ENCODE results near the gene NCAM2. TPM values are rescaled to one million over a fixed set of nuclear protein-coding genes. Genes with fewer than 3 reads are reported as not detected.

The NCAM2 gene
- total and polyA plus RNA-seq, 2 of the 8 experiments (the other 6 are each of a cell fraction or from before 2014, with no cell fraction given), result 0.14 to 1.1 TPM

DNA sequence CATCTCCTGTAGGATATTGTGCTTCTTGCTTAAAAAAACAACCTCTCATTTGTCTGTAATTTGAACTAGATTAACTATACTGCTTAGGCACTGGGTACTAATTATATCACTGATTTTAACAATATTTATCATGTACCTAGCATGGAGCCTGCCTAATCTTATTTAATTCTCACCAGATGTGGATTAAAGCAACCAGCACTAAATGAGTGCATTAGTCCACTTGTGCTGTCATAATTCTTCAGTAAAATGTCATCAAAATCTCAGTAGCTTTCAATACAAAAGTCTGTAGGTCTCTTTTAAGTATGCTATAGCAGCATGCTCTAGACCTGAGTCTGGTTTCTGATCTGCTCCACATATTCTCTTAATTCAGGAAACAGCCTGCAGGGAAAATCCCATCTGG is 368.1 kb downstream of the NCAM2 start:
- H2AK5ac ChIP-seq (ENCODE audit: low read depth, low read length), result no peak overlapping the region
- no peak overlapping the region for H3K18ac ChIP-seq (ENCODE audit: extremely low read depth, low read length)
- H3K9ac ChIP-seq (replicated peaks in 1 of 4; ENCODE audit: extremely low read depth in 1 of 4, low read depth in 3 of 4, low read length in 3 of 4), result no peak overlapping the region
- no peaks in the 10 kb centered on the region for H3K23me2 ChIP-seq (ENCODE audit: low read depth, low read length)
- no peak overlapping the region for H3K4me3 ChIP-seq (ENCODE audit: extremely low read depth in 1 of 4, insufficient read depth in 2 of 4, low read depth in 3 of 4, low read length in 4 of 4)
- DNase-seq (ENCODE audit: low read depth in 1 of 2, low spot score in 2 of 2) (no peak), FAIRE-seq (no peak)
- no peak overlapping the region for H2BK20ac ChIP-seq (ENCODE audit: low read length)
- H4K5ac ChIP-seq (ENCODE audit: insufficient read length, low read depth, low read length), result no peak overlapping the region
- no peak overlapping the region for H2BK15ac ChIP-seq (ENCODE audit: low read length)
- ChIA-PET CTCF (ENCODE audit: partially characterized antibody) (interaction anchor here (1.0 kb wide), 1 partner anchor 556 kb away, joined by 3 read pairs; no protein-coding TSS in a partner anchor), POLR2A (ENCODE audit: partially characterized antibody) (interaction anchor here (1.6 kb wide), 1 partner anchor 8 kb away, joined by 5 read pairs; no protein-coding TSS in a partner anchor)
- no peak overlapping the region for H3K23ac ChIP-seq (ENCODE audit: insufficient read length)
- no peaks in the 10 kb centered on the region for H3K27me3 ChIP-seq (replicated peaks in 1 of 4; ENCODE audit: control insufficient read depth in 3 of 4, extremely low read depth in 1 of 4, insufficient read depth in 3 of 4, low read length in 3 of 4)
- TF ChIP-seq RAD21 (IDR thresholded peaks at IDR 0.05 in 1 of 2, conservative IDR thresholded peaks at IDR 0.05 in 1 of 2; ENCODE audit: low read depth in 2 of 2, low read length in 2 of 2) (no peak), HDAC6 (IDR thresholded peaks at IDR 0.05; ENCODE audit: low read depth, low read length) (no peak), SIRT6 (IDR thresholded peaks at IDR 0.05; ENCODE audit: low read length) (no peak), ASH2L (IDR thresholded peaks at IDR 0.05; ENCODE audit: low read length) (no peak)
- TF ChIP-seq, protein P1, sequence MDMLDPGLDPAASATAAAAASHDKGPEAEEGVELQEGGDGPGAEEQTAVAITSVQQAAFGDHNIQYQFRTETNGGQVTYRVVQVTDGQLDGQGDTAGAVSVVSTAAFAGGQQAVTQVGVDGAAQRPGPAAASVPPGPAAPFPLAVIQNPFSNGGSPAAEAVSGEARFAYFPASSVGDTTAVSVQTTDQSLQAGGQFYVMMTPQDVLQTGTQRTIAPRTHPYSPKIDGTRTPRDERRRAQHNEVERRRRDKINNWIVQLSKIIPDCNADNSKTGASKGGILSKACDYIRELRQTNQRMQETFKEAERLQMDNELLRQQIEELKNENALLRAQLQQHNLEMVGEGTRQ (IDR thresholded peaks at IDR 0.05; ENCODE audit: low read length), result no peak
- no peak overlapping the region for H4K8ac ChIP-seq (ENCODE audit: extremely low read depth, insufficient read depth, low read length)
- H3K14ac ChIP-seq (ENCODE audit: insufficient read length), result no peak overlapping the region
- H4K91ac ChIP-seq (replicated peaks; ENCODE audit: insufficient read length, low read length), result no peak overlapping the region
- H3K79me1 ChIP-seq (ENCODE audit: low read depth, low read length), result no peaks in the 10 kb centered on the region
- H2BK120ac ChIP-seq (replicated peaks; ENCODE audit: low read depth, low read length), result no peak overlapping the region
- peaks cover 0 to 4% (median 0%) of the 10 kb centered on the region in 4 experiments; a peak in 1 of 7 replicates for H3K4me1 ChIP-seq (replicated peaks in 1 of 4; ENCODE audit: control insufficient read depth in 3 of 4, insufficient read depth in 4 of 4, low read length in 3 of 4)
- H3K79me2 ChIP-seq (ENCODE audit: control insufficient read depth in 1 of 2, insufficient read depth in 2 of 2, low read length in 2 of 2), result no peaks in the 10 kb centered on the region
- H3K27ac ChIP-seq (ENCODE audit: low read depth, low read length), result no peak overlapping the region
- no peak overlapping the region for H2BK12ac ChIP-seq (ENCODE audit: low read depth, low read length)
- H2BK5ac ChIP-seq (ENCODE audit: low read depth, low read length), result no peak overlapping the region
- H3K4me2 ChIP-seq (ENCODE audit: insufficient read depth in 1 of 2, low read depth in 2 of 2, low read length in 2 of 2), result no peak overlapping the region
- no peak overlapping the region for H3K56ac ChIP-seq (replicated peaks; ENCODE audit: insufficient read length, low read depth, low read length)
- H3K36me3 ChIP-seq (ENCODE audit: control insufficient read depth in 2 of 4, insufficient read depth in 4 of 4, low read length in 3 of 4), result no peaks in the 10 kb centered on the region
- H4K20me1 ChIP-seq (replicated peaks in 1 of 2; ENCODE audit: control insufficient read depth in 1 of 2, insufficient read depth in 2 of 2, low read length in 2 of 2), result no peaks in the 10 kb centered on the region
- no peak overlapping the region for H2AFZ ChIP-seq (ENCODE audit: low read length)
- H3K4ac ChIP-seq (replicated peaks; ENCODE audit: insufficient read length, low read depth, low read length), result no peak overlapping the region
- H3K9me3 ChIP-seq (ENCODE audit: insufficient read depth in 2 of 2, low read depth in 1 of 2, low read length in 1 of 2), result no peaks in the 10 kb centered on the region
